Tibial nerve (tissue), 3 donors: ENCODE data around the gene PTPMT1.
"Not testable (repeated sequence)": the region's sequence is repeated elsewhere in the genome, so short reads cannot be mapped to it uniquely, and the experiment has no call there.

Source experiments
- POLR2A ChIP-seq, 2 donors: fragments of 450-650 bp; IDR thresholded peaks; one replicate each; pipeline ENCODE4 v1.6.1; 2017; ENCODE audit warnings: antibody characterized with exemption in 2 of 2, mild to moderate bottlenecking in 2 of 2, moderate library complexity in 2 of 2
- TF ChIP-seq, protein P1 (sequence below), 5 experiments: fragments of 200-600 bp in 3 of 5; fragments of 450-650 bp in 2 of 5; sonication (generic) in 3 of 5; IDR thresholded peaks; one replicate each; pipeline ENCODE4 v1.5.1; 2016 to 2019; ENCODE audit warnings: antibody characterized with exemption in 5 of 5, mild to moderate bottlenecking in 3 of 5, moderate library complexity in 2 of 5

DNA sequence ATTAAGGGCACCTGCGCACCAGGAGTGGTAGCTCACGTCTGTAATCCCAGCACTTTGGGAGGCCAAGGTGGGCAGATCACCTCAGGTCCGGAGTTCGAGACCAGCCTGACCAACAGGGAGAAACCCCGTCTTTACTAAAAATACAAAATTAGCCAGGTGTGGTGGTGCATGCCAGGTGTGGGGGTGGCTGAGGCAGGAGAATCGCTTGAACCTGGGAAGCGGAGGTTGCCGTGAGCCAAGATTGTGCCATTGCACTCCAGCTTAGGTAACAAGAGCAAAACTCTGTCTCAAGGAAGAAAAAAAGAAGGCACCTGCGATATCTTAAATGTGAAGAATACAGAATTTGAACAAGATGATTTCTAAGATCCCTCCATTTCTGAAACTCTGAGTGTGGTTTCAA is 39.4 kb upstream of the PTPMT1 start:
- TF ChIP-seq, protein P1, sequence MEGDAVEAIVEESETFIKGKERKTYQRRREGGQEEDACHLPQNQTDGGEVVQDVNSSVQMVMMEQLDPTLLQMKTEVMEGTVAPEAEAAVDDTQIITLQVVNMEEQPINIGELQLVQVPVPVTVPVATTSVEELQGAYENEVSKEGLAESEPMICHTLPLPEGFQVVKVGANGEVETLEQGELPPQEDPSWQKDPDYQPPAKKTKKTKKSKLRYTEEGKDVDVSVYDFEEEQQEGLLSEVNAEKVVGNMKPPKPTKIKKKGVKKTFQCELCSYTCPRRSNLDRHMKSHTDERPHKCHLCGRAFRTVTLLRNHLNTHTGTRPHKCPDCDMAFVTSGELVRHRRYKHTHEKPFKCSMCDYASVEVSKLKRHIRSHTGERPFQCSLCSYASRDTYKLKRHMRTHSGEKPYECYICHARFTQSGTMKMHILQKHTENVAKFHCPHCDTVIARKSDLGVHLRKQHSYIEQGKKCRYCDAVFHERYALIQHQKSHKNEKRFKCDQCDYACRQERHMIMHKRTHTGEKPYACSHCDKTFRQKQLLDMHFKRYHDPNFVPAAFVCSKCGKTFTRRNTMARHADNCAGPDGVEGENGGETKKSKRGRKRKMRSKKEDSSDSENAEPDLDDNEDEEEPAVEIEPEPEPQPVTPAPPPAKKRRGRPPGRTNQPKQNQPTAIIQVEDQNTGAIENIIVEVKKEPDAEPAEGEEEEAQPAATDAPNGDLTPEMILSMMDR (IDR thresholded peaks at IDR 0.05) = not testable (repeated sequence)
- TF ChIP-seq POLR2A (IDR thresholded peaks at IDR 0.05) = not testable (repeated sequence)
